ENCODE results near the gene CHMP4A.

Gene CHMP4A

GRCh38 chr14:24255931-24256711, 42.8 kb upstream of the CHMP4A start:
- no peak overlapping the region for H3K4me3 ChIP-seq (ENCODE audit: insufficient read depth, low read depth, low read length)
- H3K4me1 ChIP-seq (ENCODE audit: control insufficient read depth, insufficient read depth, low read length): no peaks in the 10 kb centered on the region
- no peaks in the 10 kb centered on the region for H3K9me3 ChIP-seq (ENCODE audit: control insufficient read depth, low read length)
- WGBS, 2 experiments: 88 to 93% methylated on average over 12 of the region's 12 CpGs
- no peaks in the 10 kb centered on the region for H3K36me3 ChIP-seq (ENCODE audit: control insufficient read depth, insufficient read depth, low read length)
- no peak overlapping the region for H3K27ac ChIP-seq (ENCODE audit: insufficient read depth, low read depth, low read length, poor library complexity, severe bottlenecking)
- H3K27me3 ChIP-seq (ENCODE audit: control insufficient read depth, insufficient read depth, low read length, poor library complexity, severe bottlenecking): no peaks in the 10 kb centered on the region

GRCh38 chr14:24255438-24255837, 42.1 kb upstream of the CHMP4A start:
- H3K36me3 ChIP-seq (ENCODE audit: control insufficient read depth, insufficient read depth, low read length): no peaks in the 10 kb centered on the region
- 94 to 95% methylated on average over 8 of the region's 8 CpGs for WGBS, 2 experiments

GRCh38 chr14:24254630-24255392, 41.5 kb upstream of the CHMP4A start:
- Histone ChIP-seq H3K9me3 (ENCODE audit: control insufficient read depth, low read length) (no peaks in the 10 kb centered on the region), H3K4me3 (ENCODE audit: insufficient read depth, low read depth, low read length) (no peak overlapping the region), H3K27me3 (ENCODE audit: control insufficient read depth, insufficient read depth, low read length, poor library complexity, severe bottlenecking) (no peaks in the 10 kb centered on the region), H3K36me3 (ENCODE audit: control insufficient read depth, insufficient read depth, low read length) (no peaks in the 10 kb centered on the region), H3K27ac (ENCODE audit: insufficient read depth, low read depth, low read length, poor library complexity, severe bottlenecking) (no peak overlapping the region), H3K4me1 (ENCODE audit: control insufficient read depth, insufficient read depth, low read length) (no peaks in the 10 kb centered on the region)
- 95% methylated on average over 19 of the region's 19 CpGs for WGBS, 2 experiments

More at GRCh38 chr14:24255438-24255837, 42.1 kb upstream of the CHMP4A start:
- no peak overlapping the region for H3K4me3 ChIP-seq (ENCODE audit: insufficient read depth, low read depth, low read length)
- H3K9me3 ChIP-seq (ENCODE audit: control insufficient read depth, low read length): no peaks in the 10 kb centered on the region
- no peaks in the 10 kb centered on the region for H3K4me1 ChIP-seq (ENCODE audit: control insufficient read depth, insufficient read depth, low read length)
- no peak overlapping the region for H3K27ac ChIP-seq (ENCODE audit: insufficient read depth, low read depth, low read length, poor library complexity, severe bottlenecking)
- no peaks in the 10 kb centered on the region for H3K27me3 ChIP-seq (ENCODE audit: control insufficient read depth, insufficient read depth, low read length, poor library complexity, severe bottlenecking)

GRCh38 chr14:24253936-24254335, 40.6 kb upstream of the CHMP4A start:
- H3K36me3 ChIP-seq (ENCODE audit: control insufficient read depth, insufficient read depth, low read length): no peaks in the 10 kb centered on the region
- WGBS, 2 experiments: 88 to 89% methylated on average over 7 of the region's 7 CpGs
- H3K4me1 ChIP-seq (ENCODE audit: control insufficient read depth, insufficient read depth, low read length): no peaks in the 10 kb centered on the region
- H3K9me3 ChIP-seq (ENCODE audit: control insufficient read depth, low read length): no peaks in the 10 kb centered on the region
- H3K27me3 ChIP-seq (ENCODE audit: control insufficient read depth, insufficient read depth, low read length, poor library complexity, severe bottlenecking): no peaks in the 10 kb centered on the region
- H3K27ac ChIP-seq (ENCODE audit: insufficient read depth, low read depth, low read length, poor library complexity, severe bottlenecking): no peak overlapping the region
- H3K4me3 ChIP-seq (ENCODE audit: insufficient read depth, low read depth, low read length): no peak overlapping the region

DNA sequence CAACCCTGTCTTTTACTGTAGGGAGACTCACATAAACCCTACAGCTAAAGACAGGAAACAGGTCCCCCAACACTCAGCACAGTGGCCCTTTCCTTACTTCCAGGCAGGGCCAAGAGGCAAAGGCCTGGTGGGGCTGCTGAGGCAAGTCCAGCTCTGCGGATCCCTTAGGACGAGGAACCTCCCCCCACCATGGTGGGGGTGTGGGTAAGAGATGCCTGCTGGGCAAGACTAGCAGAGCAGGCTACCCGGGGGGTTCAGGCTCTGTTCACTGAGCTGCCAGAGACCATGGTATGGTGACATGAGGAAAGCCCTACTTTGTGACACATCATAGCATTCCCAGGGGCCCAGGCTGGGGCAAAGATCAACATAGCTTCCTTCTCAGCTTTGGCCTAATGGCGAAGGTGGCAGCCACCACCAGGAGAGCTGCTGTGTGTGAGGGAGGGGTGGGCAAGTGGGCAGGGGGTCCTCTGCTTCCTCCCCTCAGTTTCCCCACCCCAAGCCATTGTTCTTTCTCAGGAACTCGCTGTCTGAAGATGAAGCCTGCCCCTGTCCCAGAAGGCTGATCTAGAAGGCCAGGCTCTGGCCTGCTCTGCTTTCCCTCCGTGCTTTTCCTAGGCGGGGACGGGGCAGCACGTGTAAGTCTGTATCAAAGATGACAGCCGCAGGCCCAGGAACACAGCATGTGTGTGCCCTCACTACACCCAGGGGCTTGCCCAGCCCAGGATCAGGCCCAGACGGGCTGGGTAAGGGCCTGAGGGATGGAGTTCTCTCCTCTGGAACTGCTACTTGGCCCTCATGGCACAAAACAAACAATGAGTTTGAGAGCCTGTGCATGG, 39.2 kb upstream of the CHMP4A start:
- no peaks in the 10 kb centered on the region for H3K36me3 ChIP-seq (ENCODE audit: control insufficient read depth, insufficient read depth, low read length)
- no peaks in the 10 kb centered on the region for H3K9me3 ChIP-seq (ENCODE audit: control insufficient read depth, low read length)
- H3K27ac ChIP-seq (ENCODE audit: insufficient read depth, low read depth, low read length, poor library complexity, severe bottlenecking): no peak overlapping the region
- 84 to 85% methylated on average over 11 of the region's 11 CpGs for WGBS, 2 experiments
- H3K4me1 ChIP-seq (ENCODE audit: control insufficient read depth, insufficient read depth, low read length): no peaks in the 10 kb centered on the region
- H3K27me3 ChIP-seq (ENCODE audit: control insufficient read depth, insufficient read depth, low read length, poor library complexity, severe bottlenecking): no peaks in the 10 kb centered on the region
- H3K4me3 ChIP-seq (ENCODE audit: insufficient read depth, low read depth, low read length): no peak overlapping the region

GRCh38 chr14:24251880-24252288, 38.6 kb upstream of the CHMP4A start:
- no peaks in the 10 kb centered on the region for H3K36me3 ChIP-seq (ENCODE audit: control insufficient read depth, insufficient read depth, low read length)
- no peak overlapping the region for H3K4me3 ChIP-seq (ENCODE audit: insufficient read depth, low read depth, low read length)
- H3K9me3 ChIP-seq (ENCODE audit: control insufficient read depth, low read length): no peaks in the 10 kb centered on the region
- H3K27ac ChIP-seq (ENCODE audit: insufficient read depth, low read depth, low read length, poor library complexity, severe bottlenecking): no peak overlapping the region
- 87 to 88% methylated on average over 1 of the region's 1 CpG for WGBS, 2 experiments
- no peaks in the 10 kb centered on the region for H3K4me1 ChIP-seq (ENCODE audit: control insufficient read depth, insufficient read depth, low read length)
- H3K27me3 ChIP-seq (ENCODE audit: control insufficient read depth, insufficient read depth, low read length, poor library complexity, severe bottlenecking): no peaks in the 10 kb centered on the region

DNA sequence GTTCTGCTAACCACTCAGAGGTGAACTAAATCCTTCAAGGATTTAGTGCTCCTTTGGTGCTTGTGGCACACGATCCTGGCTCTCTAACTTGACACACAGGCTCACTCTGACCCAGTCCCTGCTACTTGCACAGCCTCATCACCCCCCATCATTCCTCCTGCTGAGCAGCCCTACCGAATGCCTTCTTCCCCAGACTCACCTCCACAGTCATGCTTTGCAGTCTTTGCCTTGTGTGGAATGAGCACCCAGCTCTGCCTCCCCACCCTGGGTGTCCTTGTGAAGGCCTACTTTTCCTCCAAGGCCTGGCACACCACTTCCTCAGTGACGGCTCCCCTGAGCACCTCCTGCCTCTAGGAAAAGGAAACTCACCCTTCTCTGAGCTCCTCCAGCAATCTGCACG, 37.1 kb upstream of the CHMP4A start:
- Histone ChIP-seq H3K9me3 (ENCODE audit: control insufficient read depth, low read length) (no peaks in the 10 kb centered on the region), H3K27me3 (ENCODE audit: control insufficient read depth, insufficient read depth, low read length, poor library complexity, severe bottlenecking) (no peaks in the 10 kb centered on the region), H3K4me1 (ENCODE audit: control insufficient read depth, insufficient read depth, low read length) (no peaks in the 10 kb centered on the region), H3K27ac (ENCODE audit: insufficient read depth, low read depth, low read length, poor library complexity, severe bottlenecking) (no peak overlapping the region), H3K4me3 (ENCODE audit: insufficient read depth, low read depth, low read length) (no peak overlapping the region), H3K36me3 (ENCODE audit: control insufficient read depth, insufficient read depth, low read length) (no peaks in the 10 kb centered on the region)
- 74 to 77% methylated on average over 4 of the region's 4 CpGs for WGBS, 2 experiments

GRCh38 chr14:24249230-24250021, 36.1 kb upstream of the CHMP4A start:
- H3K36me3 ChIP-seq (ENCODE audit: control insufficient read depth, insufficient read depth, low read length): no peaks in the 10 kb centered on the region
- WGBS, 2 experiments: 79 to 81% methylated on average over 13 of the region's 13 CpGs
- H3K4me3 ChIP-seq (ENCODE audit: insufficient read depth, low read depth, low read length): no peak overlapping the region
- H3K9me3 ChIP-seq (ENCODE audit: control insufficient read depth, low read length): no peaks in the 10 kb centered on the region
- no peak overlapping the region for H3K27ac ChIP-seq (ENCODE audit: insufficient read depth, low read depth, low read length, poor library complexity, severe bottlenecking)
- no peaks in the 10 kb centered on the region for H3K27me3 ChIP-seq (ENCODE audit: control insufficient read depth, insufficient read depth, low read length, poor library complexity, severe bottlenecking)
- no peaks in the 10 kb centered on the region for H3K4me1 ChIP-seq (ENCODE audit: control insufficient read depth, insufficient read depth, low read length)

- H3K4me3 ChIP-seq (ENCODE audit: insufficient read depth, low read depth, low read length): no peak overlapping the region
- no peak overlapping the region for H3K27ac ChIP-seq (ENCODE audit: insufficient read depth, low read depth, low read length, poor library complexity, severe bottlenecking)
- H3K9me3 ChIP-seq (ENCODE audit: control insufficient read depth, low read length): no peaks in the 10 kb centered on the region
- H3K4me1 ChIP-seq (ENCODE audit: control insufficient read depth, insufficient read depth, low read length): no peaks in the 10 kb centered on the region
- WGBS, 2 experiments: 83% methylated on average over 7 of the region's 7 CpGs
- H3K36me3 ChIP-seq (ENCODE audit: control insufficient read depth, insufficient read depth, low read length): no peaks in the 10 kb centered on the region
- H3K27me3 ChIP-seq (ENCODE audit: control insufficient read depth, insufficient read depth, low read length, poor library complexity, severe bottlenecking): no peaks in the 10 kb centered on the region
These were observed 34.1 kb upstream of the CHMP4A start for GRCh38 chr14:24247422-24247821.
